ENCODE measurements around the gene ZBTB21. TPM values are rescaled to one million over a fixed set of nuclear protein-coding genes. Genes with fewer than 3 reads are reported as not detected.
A peak's percentile ranks its signal among the peaks of the same experiment; 100 is the strongest.

ZBTB21 gene
- total RNA-seq, 6 donors from 2014 or later: 12.4 to 28.3 (median 16.7) TPM

GRCh38 chr21:41977034-41977950 lies 32.9 kb downstream of the ZBTB21 start:
- H3K4me3 ChIP-seq: no peak overlapping the region
- no peaks in the 10 kb centered on the region for H3K27me3 ChIP-seq
- peaks cover 0 to 13% (median 8%) of the 10 kb centered on the region in 4 donors for H3K4me1 ChIP-seq
- WGBS, 2 donors: 90% methylated on average over 15 to 17 of the region's 17 CpGs
- no peaks in the 10 kb centered on the region for H3K9me3 ChIP-seq
- TF ChIP-seq POLR2AphosphoS5 (IDR thresholded peaks at IDR 0.05): no peak
- TF ChIP-seq EP300 (IDR thresholded peaks at IDR 0.05): no peak
- no peak for TF ChIP-seq POLR2A (IDR thresholded peaks at IDR 0.05)
- TF ChIP-seq CTCF (IDR thresholded peaks at IDR 0.05): no peak
- DNase-seq (no peak), ATAC-seq (ENCODE audit: low FRiP score in 2 of 2) (no peak)
- H3K27ac ChIP-seq: no peak overlapping the region
- H3K36me3 ChIP-seq: no peaks in the 10 kb centered on the region

DNA sequence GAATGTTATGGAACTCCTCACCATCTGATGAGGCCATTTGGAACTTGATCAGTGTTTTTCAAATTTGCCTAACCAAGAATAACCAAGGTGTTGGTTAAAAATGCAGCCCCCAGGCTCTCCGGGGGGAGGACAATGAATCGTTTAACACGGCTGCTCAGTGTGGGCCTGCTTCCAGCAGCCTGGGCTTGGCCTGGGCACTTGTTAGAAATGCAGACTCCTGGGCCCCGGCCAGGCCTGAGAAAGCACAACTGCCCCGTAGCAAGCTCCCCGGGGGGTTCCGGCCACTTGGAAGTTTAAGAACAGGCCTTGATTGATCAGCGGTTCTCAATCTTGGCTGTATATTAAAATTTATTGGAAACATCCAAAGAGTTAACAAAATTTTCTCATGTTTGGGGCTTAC lies 33.5 kb downstream of the ZBTB21 start:
- Histone ChIP-seq H3K36me3 (no peaks in the 10 kb centered on the region), H3K4me3 (no peak overlapping the region), H3K27me3 (no peaks in the 10 kb centered on the region), H3K9me3 (no peaks in the 10 kb centered on the region), H3K4me1 (peaks cover 0 to 13% (median 8%) of the 10 kb centered on the region in 4 donors), H3K27ac (no peak overlapping the region)
- ATAC-seq (ENCODE audit: low FRiP score in 2 of 2) (no peak), DNase-seq (peak in 1 of 2 donors; percentile 8)
- WGBS, 2 donors: 80 to 92% methylated on average over 8 of the region's 8 CpGs
- no peak for TF ChIP-seq CTCF (IDR thresholded peaks at IDR 0.05)

- no peaks in the 10 kb centered on the region for H3K36me3 ChIP-seq
- no peaks in the 10 kb centered on the region for H3K27me3 ChIP-seq
- peak in 1 of 2 donors; percentile 40 for DNase-seq
- TF ChIP-seq CTCF (IDR thresholded peaks at IDR 0.05): no peak
- TF ChIP-seq POLR2AphosphoS5 (IDR thresholded peaks at IDR 0.05): no peak
- TF ChIP-seq POLR2A (IDR thresholded peaks at IDR 0.05): no peak
- TF ChIP-seq EP300 (IDR thresholded peaks at IDR 0.05): no peak
- peak in 1 of 2 donors; percentile 21 for ATAC-seq (ENCODE audit: low FRiP score in 2 of 2)
- H3K4me1 ChIP-seq: peaks cover 0 to 13% (median 8%) of the 10 kb centered on the region in 4 donors
- no peaks in the 10 kb centered on the region for H3K9me3 ChIP-seq
- 93 to 96% methylated on average over 13 to 17 of the region's 17 CpGs for WGBS, 2 donors
- H3K27ac ChIP-seq: no peak overlapping the region
- H3K4me3 ChIP-seq: no peak overlapping the region
Observed at GRCh38 chr21:41975391-41976272, 34.5 kb downstream of the ZBTB21 start.

DNA sequence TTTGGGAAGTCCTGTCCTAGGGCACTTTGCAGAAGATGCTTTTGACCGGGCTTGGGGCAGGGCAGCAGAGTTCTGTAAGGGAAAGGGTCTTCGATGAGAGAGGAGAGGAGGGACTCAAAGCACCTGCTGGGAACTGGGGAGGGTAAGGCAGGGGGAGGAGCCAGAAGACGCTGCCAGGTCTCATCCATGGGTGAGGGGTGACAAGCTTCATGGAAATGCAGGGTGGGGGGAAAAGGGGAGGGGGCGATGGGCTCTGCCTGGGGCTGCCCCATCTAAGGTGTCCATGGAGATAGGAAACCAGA lies 35.5 kb downstream of the ZBTB21 start:
- Histone ChIP-seq H3K36me3 (no peaks in the 10 kb centered on the region), H3K4me3 (no peak overlapping the region), H3K27ac (no peak overlapping the region), H3K4me1 (peaks cover 0 to 13% (median 8%) of the 10 kb centered on the region in 4 donors), H3K27me3 (no peaks in the 10 kb centered on the region), H3K9me3 (no peaks in the 10 kb centered on the region)
- ATAC-seq (ENCODE audit: low FRiP score in 2 of 2) (no peak), DNase-seq (no peak)
- TF ChIP-seq POLR2AphosphoS5 (IDR thresholded peaks at IDR 0.05) (no peak), POLR2A (IDR thresholded peaks at IDR 0.05) (no peak), EP300 (IDR thresholded peaks at IDR 0.05) (no peak), CTCF (IDR thresholded peaks at IDR 0.05) (no peak)
- 87 to 89% methylated on average over 4 of the region's 4 CpGs for WGBS, 2 donors

All from upper lobe of left lung (tissue), 6 donors.